Epithelial cell of proximal tubule (primary cell): Measurements from ENCODE around the gene PTK7. TPM values are rescaled to one million over a fixed set of nuclear protein-coding genes. Genes with fewer than 3 reads are reported as not detected.

Source experiments
- DNase-seq: peaks from one replicate; pipeline ENCODE4 v3.0.0-alpha.2; 2011; ENCODE audit warnings: low read depth
- H3K4me3 ChIP-seq: 2 replicates; pipeline ENCODE4 v1.5.1; 2011; ENCODE audit warnings: low read depth, mild to moderate bottlenecking, low read length
- CTCF ChIP-seq: conservative IDR thresholded peaks from 2 replicates; pipeline ENCODE4 v1.5.1; 2012; ENCODE audit warnings: low read depth, mild to moderate bottlenecking, low read length
- total RNA-seq: library from RNA; depleted of rRNA; stranded (reverse); fragments of >200 nt; gene quantifications from 2 replicates; pipeline ENCODE4 v1.2.3, GENCODE V29; 2015

The PTK7 gene
- total RNA-seq, 1 donor from 2014 or later, result 91.2 TPM

GRCh38 chr6:43186706-43187105, 110.6 kb downstream of the PTK7 start:
- no peak for TF ChIP-seq CTCF
- DNase-seq, result no peak
- H3K4me3 ChIP-seq, result no peak overlapping the region

- DNase-seq, result no peak
- no peak for TF ChIP-seq CTCF
- H3K4me3 ChIP-seq, result no peak overlapping the region
Observed at GRCh38 chr6:43187821-43188220, 111.7 kb downstream of the PTK7 start.

GRCh38 chr6:43188426-43188825, 112.3 kb downstream of the PTK7 start:
- no peak for TF ChIP-seq CTCF
- no peak overlapping the region for H3K4me3 ChIP-seq
- no peak for DNase-seq

GRCh38 chr6:43189776-43190304, 113.7 kb downstream of the PTK7 start:
- H3K4me3 ChIP-seq, result no peak overlapping the region
- TF ChIP-seq CTCF, result no peak
- no peak for DNase-seq

- no peak for DNase-seq
- H3K4me3 ChIP-seq, result no peak overlapping the region
- no peak for TF ChIP-seq CTCF
Observed at GRCh38 chr6:43192911-43193310, 116.8 kb downstream of the PTK7 start.

GRCh38 chr6:43193929-43194328, 117.8 kb downstream of the PTK7 start:
- no peak for TF ChIP-seq CTCF
- H3K4me3 ChIP-seq, result no peak overlapping the region
- DNase-seq, result no peak

- DNase-seq, result no peak
- no peak overlapping the region for H3K4me3 ChIP-seq
- TF ChIP-seq CTCF, result no peak
Observed at GRCh38 chr6:43196337-43196736, 120.2 kb downstream of the PTK7 start.
